Ishikawa (cell line): Measurements from ENCODE around the gene PKD2.

Source experiments
- CREB1 ChIP-seq: IDR thresholded peaks from 2 replicates; pipeline ENCODE4 v1.6.1; 2012; ENCODE audit warnings: low read depth
- EGR1 ChIP-seq: IDR thresholded peaks from 2 replicates; pipeline ENCODE4 v1.6.1; 2012
- ZBTB7A ChIP-seq: IDR thresholded peaks from 2 replicates; pipeline ENCODE4 v1.6.1; 2012; ENCODE audit warnings: low read depth

DNA sequence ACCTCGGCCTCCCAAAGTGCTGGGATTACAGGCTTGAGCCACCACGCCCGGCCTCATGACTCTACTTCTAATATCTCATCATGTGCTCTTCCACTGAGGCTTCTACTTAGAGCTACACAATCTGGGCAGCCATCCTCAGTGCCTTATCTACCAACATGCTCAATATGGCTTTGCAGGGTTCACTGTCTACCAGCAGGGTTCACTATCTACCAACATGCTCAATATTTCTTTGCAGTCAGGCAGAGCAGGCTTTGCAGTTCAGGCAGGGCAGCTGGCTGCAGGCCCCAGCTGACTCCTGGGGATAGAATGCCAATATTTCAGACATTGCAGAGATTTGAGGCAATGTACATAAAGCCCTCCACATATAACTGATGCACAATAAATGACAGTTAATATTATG lies 47.5 kb downstream of the PKD2 start:
- TF ChIP-seq CREB1: no peak
- TF ChIP-seq ZBTB7A: no peak
- TF ChIP-seq EGR1: no peak
